T-cell (primary cell): Measurements from ENCODE around the gene DIPK1C. TPM values are rescaled to one million over a fixed set of nuclear protein-coding genes. Genes with fewer than 3 reads are reported as not detected.

Experiments
- ATAC-seq, 4 experiments: fragments of 200-7000 bp in 3 of 4; fragments of 150-1000 bp in 1 of 4; cut with Tn5 transposase; replicated peaks in 1 of 4; 1 replicate in 3 of 4; 2 replicates in 1 of 4; pipeline ENCODE4 v1.10.0; 2021; ENCODE audit warnings: moderate library complexity in 3 of 4, mild to moderate bottlenecking in 2 of 4, moderate number of reproducible peaks in 1 of 4
- CTCF ChIA-PET, 2 donors: fragments of 300-600 bp; sonication (Branson Sonifier 250); formaldehyde crosslinking; loops; one replicate each; lab custom pipeline; 2022; ENCODE audit warnings: antibody characterized with exemption in 2 of 2; lab: Charles Lee
- POLR2A ChIA-PET, 2 donors: fragments of 300-600 bp; sonication (Branson Sonifier 250); formaldehyde crosslinking; loops; one replicate each; lab custom pipeline; 2022; ENCODE audit warnings: antibody characterized with exemption in 2 of 2; lab: Charles Lee
- DNase-seq, 35 experiments: peaks; one replicate each; pipeline versions ENCODE4 v3.0.0 to v3.0.0-alpha.2; 2013 to 2023
- H3K27ac ChIP-seq: one replicate; pipeline ENCODE4 v1.5.1; 2013; ENCODE audit warnings: low read length
- H3K27me3 ChIP-seq, 2 experiments: replicated peaks in 1 of 2; 1 replicate in 1 of 2; 2 replicates in 1 of 2; pipeline versions ENCODE4 v1.6.1 to v1.7.0; 2013; ENCODE audit warnings: low read length in 1 of 2, mixed read lengths in 1 of 2; ENCODE audit not compliant: control insufficient read depth in 2 of 2, insufficient read depth in 2 of 2; ENCODE audit errors: extremely low read depth in 1 of 2
- H3K36me3 ChIP-seq, 2 donors: 1 replicate in 1 of 2; 2 replicates in 1 of 2; pipeline versions ENCODE4 v1.6.1 to v1.7.0; 2013; ENCODE audit warnings: low read length in 1 of 2; ENCODE audit not compliant: control insufficient read depth in 2 of 2, insufficient read depth in 1 of 2; ENCODE audit errors: extremely low read depth in 1 of 2
- H3K4me1 ChIP-seq, 2 experiments: 1 replicate in 1 of 2; 2 replicates in 1 of 2; pipeline versions ENCODE4 v1.6.1 to v1.7.0; 2013; ENCODE audit warnings: low read length in 2 of 2, mixed read lengths in 1 of 2; ENCODE audit not compliant: insufficient read depth in 2 of 2, control insufficient read depth in 1 of 2; ENCODE audit errors: extremely low read depth in 1 of 2
- H3K4me3 ChIP-seq, 2 donors: 1 replicate in 1 of 2; 2 replicates in 1 of 2; pipeline versions ENCODE4 v1.5.1 to v1.7.0; 2013; ENCODE audit warnings: mild to moderate bottlenecking in 2 of 2, low read length in 1 of 2, moderate library complexity in 1 of 2; ENCODE audit not compliant: control insufficient read depth in 1 of 2; ENCODE audit errors: extremely low read depth in 1 of 2
- H3K9me3 ChIP-seq: 2 replicates; pipeline ENCODE4 v1.7.0; 2013
- H3K27ac Mint-ChIP-seq, 2 donors: one replicate each; pipeline ENCODE4 v1.8.0; 2020 to 2021; ENCODE audit warnings: mild to moderate bottlenecking in 2 of 2, mixed read lengths in 2 of 2
- H3K27me3 Mint-ChIP-seq, 2 donors: one replicate each; pipeline ENCODE4 v1.8.0; 2021 to 2022; ENCODE audit warnings: mixed read lengths in 2 of 2
- H3K36me3 Mint-ChIP-seq: one replicate; pipeline ENCODE4 v1.8.0; 2021; ENCODE audit warnings: mixed read lengths
- H3K4me1 Mint-ChIP-seq, 3 donors: one replicate each; pipeline ENCODE4 v1.8.0; 2020 to 2022; ENCODE audit warnings: mixed read lengths in 3 of 3, mild to moderate bottlenecking in 1 of 3
- H3K4me3 Mint-ChIP-seq, 3 donors: one replicate each; pipeline ENCODE4 v1.8.0; 2020 to 2022; ENCODE audit warnings: mild to moderate bottlenecking in 3 of 3, mixed read lengths in 3 of 3, moderate library complexity in 3 of 3
- H3K9me3 Mint-ChIP-seq, 3 donors: one replicate each; pipeline ENCODE4 v1.8.0; 2020 to 2022; ENCODE audit warnings: mixed read lengths in 3 of 3
- WGBS: methylation state at CpG from one replicate; pipeline ENCODE4 v1.1.5; 2013; ENCODE audit warnings: missing lambda C conversion rate; ENCODE audit not compliant: insufficient coverage; 5-methylcytosine and 5-hydroxymethylcytosine counted together
- total RNA-seq, 35 experiments: library from RNA in 6 of 35; stranded (reverse) in 6 of 35; fragments of 120-200 nt in 1 of 35; gene quantifications; one replicate each; pipeline versions ENCODE4 v1.2.1 to v1.2.4 and lab custom pipeline; 2013 to 2026

DIPK1C gene
- total RNA-seq, 5 donors from 2014 or later (not counting 1 experiment from before 2014, with no cell fraction given): not detected

GRCh38 chr18:74496508-74497323 lies 39.6 kb upstream of the DIPK1C start:
- Mint-ChIP-seq H3K4me3 (peak overlapping the region; percentile 95 to 98 (median 96)), H3K27me3 (no peaks in the 10 kb centered on the region), H3K27ac (peak overlapping the region; percentile 90 to 99), H3K36me3 (peaks cover 10% of the 10 kb centered on the region), H3K4me1 (peaks cover 47 to 54% (median 53%) of the 10 kb centered on the region in 3 donors), H3K9me3 (no peaks in the 10 kb centered on the region)
- ATAC-seq (peak; percentile 2 to 28 (median 19)), DNase-seq (peak in 22 of 35 experiments; percentile 4 to 53 (median 20))
- H3K36me3 ChIP-seq: peaks cover 0 to 9% of the 10 kb centered on the region in 2 donors
- peaks cover 29 to 50% of the 10 kb centered on the region in 2 experiments for H3K4me1 ChIP-seq
- H3K4me3 ChIP-seq: peak overlapping the region; percentile 76 to 78
- WGBS: under 1% methylated on average over 28 of the region's 48 CpGs
- ChIA-PET CTCF (interaction anchor here (0.6 to 7.2 kb wide), 11 partner anchors 98 to 343 kb away, joined by 3 to 95 read pairs (median 5); no protein-coding TSS in a partner anchor), POLR2A (interaction anchor here (0.7 to 1.5 kb wide), 4 partner anchors 101 to 709 kb away, joined by 3 to 5 read pairs (median 4); partner anchors contain the start of gene ZNF407 (in 1 of the 2))
- peak overlapping the region; percentile 92 for H3K27ac ChIP-seq
- no peaks in the 10 kb centered on the region for H3K9me3 ChIP-seq
- no peaks in the 10 kb centered on the region for H3K27me3 ChIP-seq

- H3K4me3 ChIP-seq: peak within 1 kb of the TSS; percentile 76 to 78
- no peaks in the 10 kb centered on the region for H3K9me3 ChIP-seq
- H3K9me3 Mint-ChIP-seq: no peaks in the 10 kb centered on the region
- POLR2A ChIA-PET: interaction anchor here (0.7 to 1.5 kb wide), 4 partner anchors 102 to 710 kb away, joined by 3 to 5 read pairs (median 4); partner anchors contain the start of gene ZNF407 (in 1 of the 2)
- CTCF ChIA-PET: interaction anchor here (0.6 to 7.2 kb wide), 11 partner anchors 97 to 342 kb away, joined by 3 to 95 read pairs (median 5); no protein-coding TSS in a partner anchor
- H3K27me3 Mint-ChIP-seq: no peaks in the 10 kb centered on the region
- peak within 1 kb of the TSS; percentile 92 for H3K27ac ChIP-seq
- H3K4me1 ChIP-seq: peaks cover 29 to 45% of the 10 kb centered on the region in 2 experiments
- H3K36me3 ChIP-seq: no peaks in the 10 kb centered on the region
- H3K27me3 ChIP-seq: no peaks in the 10 kb centered on the region
- WGBS: 0% methylated on average over 54 of the region's 71 CpGs
- ATAC-seq: peak; percentile 74 to 77 (median 76)
- H3K36me3 Mint-ChIP-seq: peaks cover 4% of the 10 kb centered on the region
- peaks cover 43 to 47% (median 46%) of the 10 kb centered on the region in 3 donors for H3K4me1 Mint-ChIP-seq
- H3K4me3 Mint-ChIP-seq: peak within 1 kb of the TSS; percentile 95 to 98 (median 96)
- peak within 1 kb of the TSS; percentile 90 to 99 for H3K27ac Mint-ChIP-seq
- DNase-seq: peak; percentile 90 to 99 (median 95)
Measured at GRCh38 chr18:74495581-74496507, 38.7 kb upstream of the DIPK1C start, which contains the start of gene CNDP2. Gene CNDP2, plus strand, starts transcription at chr18:74496363. Its CDS starts 3,611 bp downstream, at chr18:74499974.

- ATAC-seq: no peak
- POLR2A ChIA-PET: interaction anchor here (0.7 kb wide), 2 partner anchors 121 to 142 kb away, joined by 3 to 4 read pairs; no protein-coding TSS in a partner anchor
- DNase-seq: no peak
- Histone ChIP-seq H3K9me3 (no peaks in the 10 kb centered on the region), H3K4me1 (peaks cover 24 to 36% of the 10 kb centered on the region in 2 experiments), H3K4me3 (no peak overlapping the region), H3K36me3 (no peaks in the 10 kb centered on the region), H3K27ac (peak overlapping the region; percentile 5), H3K27me3 (no peaks in the 10 kb centered on the region)
- Mint-ChIP-seq H3K9me3 (no peaks in the 10 kb centered on the region), H3K27ac (peak overlapping the region in 1 of 2 donors; percentile 18), H3K36me3 (no peaks in the 10 kb centered on the region), H3K27me3 (no peaks in the 10 kb centered on the region), H3K4me3 (peak overlapping the region in 1 of 3 donors; percentile 96), H3K4me1 (peaks cover 31 to 36% (median 33%) of the 10 kb centered on the region in 3 donors)
- WGBS: no CpG with 5 or more reads among the region's 1 CpG
- CTCF ChIA-PET: interaction anchor here (0.7 to 7.2 kb wide), 8 partner anchors 57 to 370 kb away, joined by 3 to 95 read pairs (median 9); no protein-coding TSS in a partner anchor
Measured at GRCh38 chr18:74494514-74494913, 37.4 kb upstream of the DIPK1C start.

GRCh38 chr18:74493689-74494088 lies 36.6 kb upstream of the DIPK1C start:
- H3K27me3 ChIP-seq: peaks cover 0 to 2% of the 10 kb centered on the region in 2 experiments
- WGBS: 86% methylated on average over 1 of the region's 1 CpG
- DNase-seq (peak; percentile 23 to 85 (median 67)), ATAC-seq (peak; percentile 38 to 66 (median 47))
- H3K4me1 ChIP-seq: peaks cover 20 to 30% of the 10 kb centered on the region in 2 experiments
- no peaks in the 10 kb centered on the region for H3K36me3 ChIP-seq
- POLR2A ChIA-PET: interaction anchor here (0.5 to 1.1 kb wide), 3 partner anchors 119 to 141 kb away, joined by 3 to 5 read pairs (median 4); no protein-coding TSS in a partner anchor
- H3K27ac Mint-ChIP-seq: peak overlapping the region in 1 of 2 donors; percentile 45
- H3K4me1 Mint-ChIP-seq: peaks cover 23 to 28% (median 25%) of the 10 kb centered on the region in 3 donors
- peak overlapping the region; percentile 5 for H3K27ac ChIP-seq
- no peak overlapping the region for H3K4me3 Mint-ChIP-seq
- no peaks in the 10 kb centered on the region for H3K9me3 Mint-ChIP-seq
- H3K9me3 ChIP-seq: no peaks in the 10 kb centered on the region
- CTCF ChIA-PET: interaction anchor here (0.6 to 7.2 kb wide), 44 partner anchors 9 to 411 kb away, joined by 3 to 202 read pairs (median 6); no protein-coding TSS in a partner anchor
- H3K4me3 ChIP-seq: no peak overlapping the region
- H3K27me3 Mint-ChIP-seq: no peaks in the 10 kb centered on the region
- H3K36me3 Mint-ChIP-seq: no peaks in the 10 kb centered on the region

GRCh38 chr18:74492259-74492658 lies 35.2 kb upstream of the DIPK1C start:
- Histone ChIP-seq H3K27me3 (peaks cover 0 to 2% of the 10 kb centered on the region in 2 experiments), H3K4me3 (no peak overlapping the region), H3K9me3 (no peaks in the 10 kb centered on the region), H3K36me3 (no peaks in the 10 kb centered on the region), H3K4me1 (peaks cover 7 to 17% of the 10 kb centered on the region in 2 experiments), H3K27ac (no peak overlapping the region)
- ChIA-PET CTCF (interaction anchor here (0.9 to 7.2 kb wide), 7 partner anchors 60 to 144 kb away, joined by 3 to 202 read pairs (median 32); no protein-coding TSS in a partner anchor), POLR2A (no interaction called here)
- H3K9me3 Mint-ChIP-seq: no peaks in the 10 kb centered on the region
- H3K36me3 Mint-ChIP-seq: no peaks in the 10 kb centered on the region
- ATAC-seq (no peak), DNase-seq (no peak)
- H3K4me1 Mint-ChIP-seq: peaks cover 11 to 15% (median 13%) of the 10 kb centered on the region in 3 donors
- H3K27me3 Mint-ChIP-seq: no peaks in the 10 kb centered on the region
- no peak overlapping the region for H3K27ac Mint-ChIP-seq
- H3K4me3 Mint-ChIP-seq: no peak overlapping the region
- 87% methylated on average over 2 of the region's 3 CpGs for WGBS
